ENCODE results near the gene ATF6B.

GRCh38 chr6:32163559-32164258 lies 35.7 kb upstream of the ATF6B start:
- no peak for TF ChIP-seq TAF1 (IDR thresholded peaks at IDR 0.05; ENCODE audit: low read depth)
- TF ChIP-seq EP300 (IDR thresholded peaks at IDR 0.05; ENCODE audit: borderline replicate concordance) = no peak
